GM10266 (cell line): ENCODE measurements around the gene FAM168B.

ENCODE experiments used
- DNase-seq: peaks from one replicate; pipeline ENCODE4 v3.0.0; 2012; ENCODE audit errors: extremely low spot score
- CTCF ChIP-seq: IDR thresholded peaks from 2 replicates; pipeline ENCODE4 v1.5.1; 2012; ENCODE audit warnings: mild to moderate bottlenecking, low read depth; ENCODE audit not compliant: control insufficient read depth, insufficient read depth; ENCODE audit errors: missing control alignments

Gene FAM168B

GRCh38 chr2:131041402-131042147 lies 51.7 kb downstream of the FAM168B start:
- no peak for TF ChIP-seq CTCF
- DNase-seq: peak; percentile 25

GRCh38 chr2:131040661-131041401 lies 52.4 kb downstream of the FAM168B start:
- no peak for DNase-seq
- no peak for TF ChIP-seq CTCF

- no peak for DNase-seq
- TF ChIP-seq CTCF: no peak
Measured at GRCh38 chr2:131039908-131040660, 53.2 kb downstream of the FAM168B start.

- no peak for TF ChIP-seq CTCF
- no peak for DNase-seq
Measured at GRCh38 chr2:131039535-131039907, 53.7 kb downstream of the FAM168B start.

GRCh38 chr2:131039101-131039440 lies 54.2 kb downstream of the FAM168B start:
- no peak for DNase-seq
- TF ChIP-seq CTCF: no peak

GRCh38 chr2:131038258-131039100 lies 54.8 kb downstream of the FAM168B start:
- no peak for DNase-seq
- no peak for TF ChIP-seq CTCF
